HCT116 (cell line): ENCODE data around the gene TUT4. TPM values are rescaled to one million over a fixed set of nuclear protein-coding genes. Genes with fewer than 3 reads are reported as not detected.

Experiments used
- ATAC-seq: fragments of 200-7000 bp; cut with Tn5 transposase; 2 replicates; pipeline ENCODE4 v1.9.1; 2020; ENCODE audit warnings: mild to moderate bottlenecking, moderate library complexity
- BruUV-seq: library from RNA; stranded (reverse); fragments of 400-500 nt; replicated peaks from 2 replicates; lab custom pipeline; 2021; lab: Mats Ljungman, UMichigan
- CTCF ChIA-PET: fragments of 300-600 bp; sonication (Branson Sonifier 250); formaldehyde crosslinking; loops from one replicate; lab custom pipeline; 2021; ENCODE audit warnings: antibody characterized with exemption; lab: Charles Lee
- POLR2A ChIA-PET: fragments of 300-600, 350-600 bp; sonication (Branson Sonifier 250); formaldehyde crosslinking; loops from one replicate; lab custom pipeline; 2021; ENCODE audit warnings: antibody characterized with exemption; lab: Charles Lee
- RAD21 ChIA-PET, 2 experiments: fragments of 300-600 bp; sonication (Branson Sonifier 250); formaldehyde crosslinking; loops; one replicate each; lab custom pipeline; 2023; ENCODE audit warnings: low total read pairs in 2 of 2; ENCODE audit not compliant: uncharacterized antibody in 2 of 2, unreplicated experiment in 2 of 2, low non-redundant PET in 1 of 2; lab: Charles Lee
- DNase-seq: peaks from one replicate; pipeline ENCODE4 v3.0.0-alpha.2; 2010; ENCODE audit warnings: low read depth, low spot score
- H2AFZ ChIP-seq: fragments of 200-600 bp; shearing (Covaris generic), sonication (generic); 2 replicates; pipeline ENCODE4 v1.6.1; 2017; ENCODE audit warnings: low read depth, mixed run types, mixed read lengths, antibody characterized with exemption, low read length; ENCODE audit not compliant: poor library complexity, severe bottlenecking
- H3K27ac ChIP-seq: 2 replicates; pipeline ENCODE4 v1.5.1; 2012; ENCODE audit warnings: low read depth, low read length
- H3K27me3 ChIP-seq: fragments of 200-600 bp; sonication (generic); 2 replicates; pipeline ENCODE4 v1.6.1; 2016; ENCODE audit warnings: mixed run types, low read length, mixed read lengths; ENCODE audit not compliant: insufficient read depth
- H3K36me3 ChIP-seq, 2 experiments: fragments of 200-500 bp in 1 of 2; fragments of 200-600 bp in 1 of 2; sonication (Bioruptor generic) in 1 of 2; sonication (generic) in 1 of 2; 2 replicates each; pipeline versions ENCODE4 v1.5.1 to v1.6.1; 2014 to 2016; ENCODE audit warnings: low read length in 2 of 2, inconsistent platforms in 1 of 2, mixed read lengths in 1 of 2, mixed run types in 1 of 2; ENCODE audit not compliant: insufficient read depth in 2 of 2, control insufficient read depth in 1 of 2
- H3K4me1 ChIP-seq, 2 experiments: fragments of 200-600 bp in 1 of 2; sonication (generic) in 1 of 2; 2 replicates each; pipeline versions ENCODE4 v1.5.1 to v1.6.1; 2012 to 2017; ENCODE audit warnings: low read length in 2 of 2, inconsistent platforms in 1 of 2, mild to moderate bottlenecking in 1 of 2, mixed read lengths in 1 of 2, mixed run types in 1 of 2, moderate library complexity in 1 of 2; ENCODE audit not compliant: insufficient read depth in 2 of 2, control insufficient read depth in 1 of 2
- H3K4me2 ChIP-seq: fragments of 200-600 bp; sonication (generic); 2 replicates; pipeline ENCODE4 v1.6.1; 2017; ENCODE audit warnings: mixed run types, low read length, mixed read lengths
- H3K4me3 ChIP-seq, 2 experiments: fragments of 200-600 bp in 1 of 2; sonication (generic) in 1 of 2; replicated peaks in 1 of 2; 2 replicates each; pipeline ENCODE4 v1.5.1; 2011 to 2016; ENCODE audit warnings: low read length in 2 of 2, control low read depth in 1 of 2, low read depth in 1 of 2, mild to moderate bottlenecking in 1 of 2, mixed read lengths in 1 of 2, mixed run types in 1 of 2
- H3K79me2 ChIP-seq: fragments of 200-600 bp; sonication (generic); 2 replicates; pipeline ENCODE4 v1.6.1; 2017; ENCODE audit warnings: mild to moderate bottlenecking, mixed run types, low read length, moderate library complexity, mixed read lengths; ENCODE audit not compliant: insufficient read depth
- H3K9ac ChIP-seq: fragments of 200-600 bp; sonication (generic); 2 replicates; pipeline ENCODE4 v1.6.1; 2016; ENCODE audit warnings: low read length, mixed read lengths
- H3K9me2 ChIP-seq: fragments of 200-600 bp; sonication (generic), shearing (Covaris generic); 2 replicates; pipeline ENCODE4 v1.6.1; 2017; ENCODE audit warnings: mixed run types, mild to moderate bottlenecking, moderate library complexity; ENCODE audit not compliant: insufficient read depth
- H3K9me3 ChIP-seq, 2 experiments: fragments of 200-500 bp in 1 of 2; fragments of 200-600 bp in 1 of 2; sonication (Bioruptor generic) in 1 of 2; sonication (generic) in 1 of 2; 2 replicates each; pipeline ENCODE4 v1.6.1; 2014 to 2017; ENCODE audit warnings: low read length in 2 of 2, mixed read lengths in 2 of 2, inconsistent platforms in 1 of 2, low read depth in 1 of 2, mild to moderate bottlenecking in 1 of 2, mixed run types in 1 of 2, moderate library complexity in 1 of 2; ENCODE audit not compliant: control insufficient read depth in 1 of 2, insufficient read depth in 1 of 2
- H4K20me1 ChIP-seq: fragments of 200-600 bp; sonication (generic), shearing (Covaris generic); 2 replicates; pipeline ENCODE4 v1.6.1; 2017; ENCODE audit warnings: mixed run types, mild to moderate bottlenecking, moderate library complexity; ENCODE audit not compliant: insufficient read depth
- ATF3 ChIP-seq: IDR thresholded peaks from 2 replicates; pipeline ENCODE4 v1.6.1; 2012
- CBX3 ChIP-seq: IDR thresholded peaks from 2 replicates; pipeline ENCODE4 v1.6.1; 2012; ENCODE audit warnings: low read depth
- CEBPB ChIP-seq: IDR thresholded peaks from 2 replicates; pipeline ENCODE4 v1.6.1; 2012; ENCODE audit warnings: low read depth
- CTCF ChIP-seq, 3 experiments: fragments of 200-600 bp in 1 of 3; sonication (generic) in 1 of 3; IDR thresholded peaks in 2 of 3; conservative IDR thresholded peaks in 1 of 3; 2 replicates each; pipeline ENCODE4 v1.5.1; 2012 to 2017; ENCODE audit warnings: low read depth in 2 of 3, low read length in 2 of 3, antibody characterized with exemption in 1 of 3, borderline replicate concordance in 1 of 3, control low read depth in 1 of 3, mild to moderate bottlenecking in 1 of 3, mixed read lengths in 1 of 3, mixed run types in 1 of 3, moderate library complexity in 1 of 3; ENCODE audit not compliant: insufficient read depth in 1 of 3
- EGR1 ChIP-seq: IDR thresholded peaks from 2 replicates; pipeline ENCODE4 v1.6.1; 2012; ENCODE audit warnings: low read depth
- ELF1 ChIP-seq: IDR thresholded peaks from 2 replicates; pipeline ENCODE4 v1.6.1; 2012; ENCODE audit warnings: low read depth, borderline replicate concordance
- EZH2 ChIP-seq: fragments of 200-600 bp; sonication (generic); IDR thresholded peaks from 2 replicates; pipeline ENCODE4 v1.6.1; 2017; ENCODE audit warnings: antibody characterized with exemption, mixed run types
- EZH2phosphoT487 ChIP-seq: fragments of 200-600 bp; IDR thresholded peaks from 2 replicates; pipeline ENCODE4 v1.6.1; 2018; ENCODE audit warnings: antibody characterized with exemption, borderline replicate concordance
- FOSL1 ChIP-seq: IDR thresholded peaks from 2 replicates; pipeline ENCODE4 v1.6.1; 2012; ENCODE audit warnings: low read depth
- JUND ChIP-seq: IDR thresholded peaks from 2 replicates; pipeline ENCODE4 v1.6.1; 2012
- POLR2A ChIP-seq: IDR thresholded peaks from 2 replicates; pipeline ENCODE4 v1.7.0; 2011; ENCODE audit warnings: borderline replicate concordance; ENCODE audit not compliant: insufficient read depth, insufficient read length; ENCODE audit errors: extremely low read depth
- POLR2AphosphoS5 ChIP-seq: IDR thresholded peaks from 2 replicates; pipeline ENCODE4 v1.6.1; 2011; ENCODE audit warnings: mild to moderate bottlenecking, low read depth, low read length, moderate library complexity
- RAD21 ChIP-seq: IDR thresholded peaks from 2 replicates; pipeline ENCODE4 v1.6.1; 2012; ENCODE audit warnings: low read depth, mild to moderate bottlenecking
- SIN3A ChIP-seq: IDR thresholded peaks from 2 replicates; pipeline ENCODE4 v1.6.1; 2012; ENCODE audit warnings: low read depth
- SP1 ChIP-seq: IDR thresholded peaks from 2 replicates; pipeline ENCODE4 v1.6.1; 2012; ENCODE audit warnings: low read depth
- TCF7L2 ChIP-seq: IDR thresholded peaks from 2 replicates; pipeline ENCODE4 v1.7.0; 2011; ENCODE audit warnings: borderline replicate concordance, inconsistent platforms; ENCODE audit not compliant: insufficient read depth, insufficient read length; ENCODE audit errors: extremely low read depth
- YY1 ChIP-seq: IDR thresholded peaks from 2 replicates; pipeline ENCODE4 v1.6.1; 2011; ENCODE audit warnings: low read length, low read depth, moderate library complexity, mild to moderate bottlenecking; ENCODE audit not compliant: insufficient replicate concordance; ENCODE audit errors: extremely low read depth
- ZFX ChIP-seq: fragments of 450-650 bp; IDR thresholded peaks from 2 replicates; pipeline ENCODE4 v1.6.1; 2017
- ZNF274 ChIP-seq: fragments of 200-500 bp; sonication (Bioruptor generic); IDR thresholded peaks from 2 replicates; pipeline ENCODE4 v1.6.1; 2014; ENCODE audit warnings: mild to moderate bottlenecking, low read depth, low read length, inconsistent platforms
- intact Hi-C: fragments of 100-400 bp; cut with micrococcal nuclease; formaldehyde crosslinking; loops from 2 replicates; pipeline ENCODE4 v1.10.0; 2022
- total RNA-seq: library from RNA; stranded (reverse); gene quantifications from one replicate; pipeline ENCODE4 v1.2.1, GENCODE V29; 2021; ENCODE audit not compliant: unreplicated experiment
- TF ChIP-seq, protein P1 (sequence below): IDR thresholded peaks from 2 replicates; pipeline ENCODE4 v1.6.1; 2012

Gene TUT4
- total RNA-seq, 1 experiment from 2014 or later = 50.0 TPM

DNA sequence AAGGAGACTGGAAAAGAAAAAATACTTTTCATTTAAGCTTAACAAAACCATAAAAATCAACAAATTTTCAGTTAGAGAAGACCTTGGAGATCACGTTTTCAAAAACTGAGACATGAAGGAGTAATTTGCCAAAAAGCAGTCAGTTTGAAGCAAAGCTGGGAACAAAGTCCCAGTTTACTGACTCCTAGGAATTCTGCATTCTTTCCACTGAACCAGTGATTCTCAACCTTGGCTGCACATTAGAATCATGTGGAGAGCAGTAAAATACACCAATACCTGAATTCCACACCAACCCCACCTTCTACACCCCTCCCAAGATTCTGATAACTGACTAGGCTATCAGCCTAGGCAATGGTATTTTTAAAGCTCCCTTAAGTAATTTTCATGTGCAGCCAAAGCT is 75.0 kb downstream of the TUT4 start:
- ATAC-seq (no peak), DNase-seq (no peak)
- intact Hi-C loops = no loop called here
- no peaks in the 10 kb centered on the region for H3K9me2 ChIP-seq
- POLR2A ChIA-PET = no interaction called here
- RAD21 ChIA-PET = no interaction called here
- no peaks in the 10 kb centered on the region for H3K79me2 ChIP-seq
- BruUV-seq = no TSS peak
- H3K4me2 ChIP-seq = no peak overlapping the region
- H2AFZ ChIP-seq = no peak overlapping the region
- H3K36me3 ChIP-seq = peaks cover 0 to 2% of the 10 kb centered on the region in 2 experiments; a peak in 2 of 4 replicates
- H3K27me3 ChIP-seq = no peaks in the 10 kb centered on the region
- H3K9ac ChIP-seq = no peak overlapping the region
- no peak overlapping the region for H3K27ac ChIP-seq
- H3K4me1 ChIP-seq = no peaks in the 10 kb centered on the region
- TF ChIP-seq CEBPB (no peak), CBX3 (no peak), RAD21 (no peak), EZH2 (no peak), SIN3A (no peak), POLR2A (no peak), ZFX (no peak), ELF1 (no peak), SP1 (no peak), FOSL1 (no peak), EZH2phosphoT487 (no peak), JUND (no peak), CTCF (IDR thresholded peaks at IDR 0.05 in 2 of 3, conservative IDR thresholded peaks at IDR 0.05 in 1 of 3; ENCODE audit: borderline replicate concordance in 1 of 3, insufficient read depth in 1 of 3, low read depth in 2 of 3, low read length in 2 of 3) (no peak), POLR2AphosphoS5 (no peak), EGR1 (no peak), ATF3 (no peak), YY1 (no peak), ZNF274 (no peak), TCF7L2 (no peak)
- TF ChIP-seq, protein P1, sequence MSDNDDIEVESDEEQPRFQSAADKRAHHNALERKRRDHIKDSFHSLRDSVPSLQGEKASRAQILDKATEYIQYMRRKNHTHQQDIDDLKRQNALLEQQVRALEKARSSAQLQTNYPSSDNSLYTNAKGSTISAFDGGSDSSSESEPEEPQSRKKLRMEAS = no peak
- CTCF ChIA-PET = no interaction called here
- no peaks in the 10 kb centered on the region for H3K9me3 ChIP-seq
- H4K20me1 ChIP-seq = no peaks in the 10 kb centered on the region; the same call in 1 of the 2 replicates
- H3K4me3 ChIP-seq = no peak overlapping the region
